Cardiac fibroblast (primary cell): ENCODE results near the gene PODN.

Experiments used
- DNase-seq, 2 donors: peaks; one replicate each; pipeline versions ENCODE4 v3.0.0 to v3.0.0-alpha.2; 2010; ENCODE audit warnings: low read depth in 2 of 2
- H3K4me3 ChIP-seq, 2 donors: replicated peaks in 1 of 2; 1 replicate in 1 of 2; 2 replicates in 1 of 2; pipeline ENCODE4 v1.5.1; 2011; ENCODE audit warnings: low read depth in 2 of 2, low read length in 2 of 2, mild to moderate bottlenecking in 2 of 2, moderate library complexity in 1 of 2
- TF ChIP-seq, protein P1 (sequence below): IDR thresholded peaks from one replicate; pipeline ENCODE4 v1.5.1; 2011; ENCODE audit warnings: low read depth, mild to moderate bottlenecking, low read length, inconsistent platforms

The PODN gene

GRCh38 chr1:53130598-53130877 is 68.5 kb downstream of the PODN start:
- no peak for DNase-seq
- TF ChIP-seq, protein P1, sequence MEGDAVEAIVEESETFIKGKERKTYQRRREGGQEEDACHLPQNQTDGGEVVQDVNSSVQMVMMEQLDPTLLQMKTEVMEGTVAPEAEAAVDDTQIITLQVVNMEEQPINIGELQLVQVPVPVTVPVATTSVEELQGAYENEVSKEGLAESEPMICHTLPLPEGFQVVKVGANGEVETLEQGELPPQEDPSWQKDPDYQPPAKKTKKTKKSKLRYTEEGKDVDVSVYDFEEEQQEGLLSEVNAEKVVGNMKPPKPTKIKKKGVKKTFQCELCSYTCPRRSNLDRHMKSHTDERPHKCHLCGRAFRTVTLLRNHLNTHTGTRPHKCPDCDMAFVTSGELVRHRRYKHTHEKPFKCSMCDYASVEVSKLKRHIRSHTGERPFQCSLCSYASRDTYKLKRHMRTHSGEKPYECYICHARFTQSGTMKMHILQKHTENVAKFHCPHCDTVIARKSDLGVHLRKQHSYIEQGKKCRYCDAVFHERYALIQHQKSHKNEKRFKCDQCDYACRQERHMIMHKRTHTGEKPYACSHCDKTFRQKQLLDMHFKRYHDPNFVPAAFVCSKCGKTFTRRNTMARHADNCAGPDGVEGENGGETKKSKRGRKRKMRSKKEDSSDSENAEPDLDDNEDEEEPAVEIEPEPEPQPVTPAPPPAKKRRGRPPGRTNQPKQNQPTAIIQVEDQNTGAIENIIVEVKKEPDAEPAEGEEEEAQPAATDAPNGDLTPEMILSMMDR = no peak
- H3K4me3 ChIP-seq = no peak overlapping the region

GRCh38 chr1:53130878-53131589 is 69.0 kb downstream of the PODN start:
- H3K4me3 ChIP-seq = no peak overlapping the region
- TF ChIP-seq, protein P1 = no peak
- DNase-seq = no peak

DNA sequence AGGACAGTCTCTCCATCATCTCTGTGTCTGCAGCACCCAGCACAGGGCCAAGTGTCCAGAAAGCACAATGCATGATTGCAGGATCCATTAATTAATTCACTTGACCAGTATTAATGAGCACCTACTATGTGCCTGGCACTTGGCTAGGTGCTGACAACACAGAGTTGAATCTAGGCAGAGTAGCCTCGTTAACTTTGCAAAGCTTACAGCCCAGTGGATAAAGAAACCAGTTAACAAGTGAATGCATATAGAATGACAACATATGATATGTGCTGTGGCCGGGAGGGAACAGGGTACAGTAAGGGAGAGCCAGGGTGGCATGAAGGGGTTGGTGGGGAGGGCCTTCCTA is 69.6 kb downstream of the PODN start:
- TF ChIP-seq, protein P1 = no peak
- no peak for DNase-seq
- no peak overlapping the region for H3K4me3 ChIP-seq

GRCh38 chr1:53132176-53132575 is 70.2 kb downstream of the PODN start:
- no peak overlapping the region for H3K4me3 ChIP-seq
- DNase-seq = no peak
- TF ChIP-seq, protein P1 = no peak

- H3K4me3 ChIP-seq = no peak overlapping the region
- TF ChIP-seq, protein P1 = no peak
- DNase-seq = no peak
Measured at GRCh38 chr1:53133261-53134041, 71.4 kb downstream of the PODN start.

GRCh38 chr1:53134042-53134485 is 72.1 kb downstream of the PODN start:
- TF ChIP-seq, protein P1 = no peak
- DNase-seq = no peak

More at GRCh38 chr1:53134042-53134485, 72.1 kb downstream of the PODN start:
- no peak overlapping the region for H3K4me3 ChIP-seq
